ENCODE measurements around the gene KLRK1. TPM values are rescaled to one million over a fixed set of nuclear protein-coding genes. Genes with fewer than 3 reads are reported as not detected.

Gene KLRK1
- total and polyA plus RNA-seq, 2 donors (not counting 1 experiment from before 2014, with no cell fraction given): 0.84 to 2.1 TPM

- no peak for ATAC-seq (ENCODE audit: low read depth)
- ChIA-PET CTCF (no interaction called here), POLR2A (interaction anchor here (0.9 kb wide), 1 partner anchor 247 kb away, joined by 3 read pairs; the partner anchor contains the start of gene MAGOHB)
- no peaks in the 10 kb centered on the region for H3K27me3 ChIP-seq (replicated peaks in 1 of 4; ENCODE audit: control extremely low read depth in 1 of 4, control insufficient read depth in 3 of 4, insufficient read depth in 4 of 4, low read length in 3 of 4)
- H3K9me3 ChIP-seq (ENCODE audit: control extremely low read depth in 1 of 3, control insufficient read depth in 2 of 3, insufficient read depth in 1 of 3, low read length in 2 of 3): peaks cover 0 to 4% (median 0%) of the 10 kb centered on the region in 3 donors
- peaks cover 2% of the 10 kb centered on the region for H3K4me1 Mint-ChIP-seq
- DNase-seq: peak; percentile 37
- H3K36me3 ChIP-seq (replicated peaks in 1 of 2; ENCODE audit: control extremely low read depth in 1 of 2, control insufficient read depth in 1 of 2, extremely low read depth in 1 of 2, insufficient read depth in 2 of 2, low read length in 1 of 2): no peaks in the 10 kb centered on the region
- H3K4me1 ChIP-seq (ENCODE audit: control insufficient read depth in 2 of 2, insufficient read depth in 2 of 2, low read length in 2 of 2): peaks cover 34 to 46% of the 10 kb centered on the region in 2 donors
- H3K9me3 Mint-ChIP-seq (ENCODE audit: insufficient read depth): no peaks in the 10 kb centered on the region
- peaks cover 5% of the 10 kb centered on the region for H3K79me2 ChIP-seq (ENCODE audit: control insufficient read depth, insufficient read depth, low read length)
- no peak for TF ChIP-seq CTCF (IDR thresholded peaks at IDR 0.05)
- TF ChIP-seq EZH2 (IDR thresholded peaks at IDR 0.05; ENCODE audit: borderline replicate concordance, insufficient read depth, low read depth, low read length, poor library complexity, severe bottlenecking): no peak
- no peak overlapping the region for H3K4me3 Mint-ChIP-seq
- H3K27ac ChIP-seq (ENCODE audit: low read length in 2 of 2): peak overlapping the region in 1 of 2 donors; percentile 93
- H3K4me2 ChIP-seq (replicated peaks; ENCODE audit: low read depth, low read length, poor library complexity, severe bottlenecking): no peak overlapping the region
- no peak overlapping the region for H3K4me3 ChIP-seq (ENCODE audit: control extremely low read depth in 1 of 5, extremely low read depth in 1 of 5, insufficient read depth in 1 of 5, low read depth in 2 of 5, low read length in 4 of 5)
- intact Hi-C loops (cut with micrococcal nuclease): no loop called here
- no peak overlapping the region for H3K9ac ChIP-seq (ENCODE audit: low read length)
- no peaks in the 10 kb centered on the region for H4K20me1 ChIP-seq (ENCODE audit: control insufficient read depth, insufficient read depth, low read length, poor library complexity, severe bottlenecking)
- H3K27me3 Mint-ChIP-seq: no peaks in the 10 kb centered on the region
- no peak overlapping the region for H3K27ac Mint-ChIP-seq
- H2AFZ ChIP-seq (ENCODE audit: insufficient read depth, low read depth, low read length, poor library complexity, severe bottlenecking): peak overlapping the region; percentile 99
Observed at GRCh38 chr12:10366875-10367274, 23.0 kb downstream of the KLRK1 start.

GRCh38 chr12:10365696-10366405 lies 24.0 kb downstream of the KLRK1 start:
- peaks cover 2% of the 10 kb centered on the region for H3K4me1 Mint-ChIP-seq
- H3K27ac ChIP-seq (ENCODE audit: low read length in 2 of 2): peak overlapping the region; percentile 91 to 93
- TF ChIP-seq EZH2 (IDR thresholded peaks at IDR 0.05; ENCODE audit: borderline replicate concordance, insufficient read depth, low read depth, low read length, poor library complexity, severe bottlenecking) (no peak), CTCF (IDR thresholded peaks at IDR 0.05) (no peak)
- 54% methylated on average over 3 of the region's 6 CpGs for WGBS (ENCODE audit: insufficient coverage)
- ChIA-PET POLR2A (interaction anchor here (1.3 kb wide), 1 partner anchor 247 kb away, joined by 3 read pairs; the partner anchor contains the start of gene MAGOHB), CTCF (interaction anchor here (1.0 to 1.9 kb wide), 2 partner anchors 196 to 198 kb away, joined by 3 to 11 read pairs; no protein-coding TSS in a partner anchor)
- peak overlapping the region; percentile 72 to 98 (median 95) for H3K4me3 ChIP-seq (ENCODE audit: control extremely low read depth in 1 of 5, extremely low read depth in 1 of 5, insufficient read depth in 1 of 5, low read depth in 2 of 5, low read length in 4 of 5)
- no peak for ATAC-seq (ENCODE audit: low read depth)
- intact Hi-C loops (cut with micrococcal nuclease): loop anchor here (1.0 to 2.0 kb wide), 3 partner anchors 153 to 805 kb away; partner anchors contain the start of genes GABARAPL1, MAGOHB and SMIM10L1
- H3K36me3 ChIP-seq (replicated peaks in 1 of 2; ENCODE audit: control extremely low read depth in 1 of 2, control insufficient read depth in 1 of 2, extremely low read depth in 1 of 2, insufficient read depth in 2 of 2, low read length in 1 of 2): no peaks in the 10 kb centered on the region
- peaks cover 5% of the 10 kb centered on the region for H3K79me2 ChIP-seq (ENCODE audit: control insufficient read depth, insufficient read depth, low read length)
- peaks cover 0 to 4% (median 0%) of the 10 kb centered on the region in 3 donors for H3K9me3 ChIP-seq (ENCODE audit: control extremely low read depth in 1 of 3, control insufficient read depth in 2 of 3, insufficient read depth in 1 of 3, low read length in 2 of 3)
- DNase-seq: peak; percentile 33
- H3K9me3 Mint-ChIP-seq (ENCODE audit: insufficient read depth): no peaks in the 10 kb centered on the region
- H3K27ac Mint-ChIP-seq: no peak overlapping the region
- H3K27me3 Mint-ChIP-seq: no peaks in the 10 kb centered on the region
- no peak overlapping the region for H3K4me3 Mint-ChIP-seq
- H3K27me3 ChIP-seq (replicated peaks in 1 of 4; ENCODE audit: control extremely low read depth in 1 of 4, control insufficient read depth in 3 of 4, insufficient read depth in 4 of 4, low read length in 3 of 4): no peaks in the 10 kb centered on the region
- peaks cover 32 to 46% of the 10 kb centered on the region in 2 donors for H3K4me1 ChIP-seq (ENCODE audit: control insufficient read depth in 2 of 2, insufficient read depth in 2 of 2, low read length in 2 of 2)
- peak overlapping the region; percentile 89 for H3K9ac ChIP-seq (ENCODE audit: low read length)
- no peaks in the 10 kb centered on the region for H4K20me1 ChIP-seq (ENCODE audit: control insufficient read depth, insufficient read depth, low read length, poor library complexity, severe bottlenecking)
- H2AFZ ChIP-seq (ENCODE audit: insufficient read depth, low read depth, low read length, poor library complexity, severe bottlenecking): peak overlapping the region; percentile 99
- H3K4me2 ChIP-seq (replicated peaks; ENCODE audit: low read depth, low read length, poor library complexity, severe bottlenecking): peak overlapping the region; percentile 91
